Transverse colon (tissue), 3 donors: ENCODE measurements around the gene CBX5.

Experiments used
- CTCF ChIP-seq, 5 experiments: fragments of 200-600 bp in 3 of 5; fragments of 450-650 bp in 2 of 5; sonication (generic) in 3 of 5; IDR thresholded peaks; 1 replicate in 2 of 5; 2 replicates in 3 of 5; pipeline ENCODE4 v1.5.1; 2016 to 2017; ENCODE audit warnings: antibody characterized with exemption in 5 of 5, inconsistent platforms in 3 of 5, mild to moderate bottlenecking in 2 of 5, moderate library complexity in 1 of 5
- POLR2A ChIP-seq: fragments of 450-650 bp; IDR thresholded peaks from one replicate; pipeline ENCODE4 v1.6.1; 2016; ENCODE audit warnings: antibody characterized with exemption, mild to moderate bottlenecking, moderate library complexity

GRCh38 chr12:54273981-54274380 is 5.9 kb downstream of the CBX5 start:
- TF ChIP-seq CTCF (IDR thresholded peaks at IDR 0.05) (no peak), POLR2A (no peak)
